ENCODE data around the gene SRCAP.

Gene SRCAP

GRCh38 chr16:30736995-30737793, 38.2 kb downstream of the SRCAP start:
- no peak for DNase-seq (ENCODE audit: low read depth in 2 of 2)

- DNase-seq (ENCODE audit: low read depth in 2 of 2) = no peak
These were observed 39.0 kb downstream of the SRCAP start for GRCh38 chr16:30737794-30738648.

- DNase-seq (ENCODE audit: low read depth in 2 of 2) = no peak
These were observed 40.3 kb downstream of the SRCAP start for GRCh38 chr16:30738984-30739951.

GRCh38 chr16:30740364-30741251, 41.6 kb downstream of the SRCAP start:
- DNase-seq (ENCODE audit: low read depth in 2 of 2) = no peak

GRCh38 chr16:30741461-30741914, 42.5 kb downstream of the SRCAP start:
- no peak for DNase-seq (ENCODE audit: low read depth in 2 of 2)

GRCh38 chr16:30743716-30744115, 44.7 kb downstream of the SRCAP start:
- DNase-seq (ENCODE audit: low read depth in 2 of 2) = no peak

- DNase-seq (ENCODE audit: low read depth in 2 of 2) = no peak
These were observed 45.2 kb downstream of the SRCAP start for GRCh38 chr16:30744183-30744582.

- DNase-seq (ENCODE audit: low read depth in 2 of 2) = no peak
These were observed 46.1 kb downstream of the SRCAP start for GRCh38 chr16:30745082-30745481.

GRCh38 chr16:30746638-30747175, 47.7 kb downstream of the SRCAP start:
- no peak for DNase-seq (ENCODE audit: low read depth in 2 of 2)

- DNase-seq (ENCODE audit: low read depth in 2 of 2) = no peak
These were observed 48.4 kb downstream of the SRCAP start for GRCh38 chr16:30747331-30747730.

GRCh38 chr16:30747799-30748633, 49.0 kb downstream of the SRCAP start, which contains the start of gene PHKG2:
PHKG2 (plus strand) TSS chr16:30748425; CDS start chr16:30748821, 396 bp downstream.
- peak; percentile 96 to 97 for DNase-seq (ENCODE audit: low read depth in 2 of 2)

GRCh38 chr16:30748634-30749445, 49.9 kb downstream of the SRCAP start:
- DNase-seq (ENCODE audit: low read depth in 2 of 2) = no peak

- DNase-seq (ENCODE audit: low read depth in 2 of 2) = no peak
These were observed 51.2 kb downstream of the SRCAP start for GRCh38 chr16:30750201-30750600.

- no peak for DNase-seq (ENCODE audit: low read depth in 2 of 2)
These were observed 52.0 kb downstream of the SRCAP start for GRCh38 chr16:30750876-30751465.

- no peak for DNase-seq (ENCODE audit: low read depth in 2 of 2)
These were observed 54.6 kb downstream of the SRCAP start for GRCh38 chr16:30753596-30753995.

- DNase-seq (ENCODE audit: low read depth in 2 of 2) = no peak
These were observed 57.2 kb downstream of the SRCAP start for GRCh38 chr16:30755955-30756780.

- no peak for DNase-seq (ENCODE audit: low read depth in 2 of 2)
These were observed 57.8 kb downstream of the SRCAP start for GRCh38 chr16:30756781-30757100.
